Measurements from ENCODE around the gene SFMBT1. TPM values are rescaled to one million over a fixed set of nuclear protein-coding genes. Genes with fewer than 3 reads are reported as not detected.

The SFMBT1 gene
- total RNA-seq, 2 experiments from 2014 or later, result 12.9 to 18.1 TPM

DNA sequence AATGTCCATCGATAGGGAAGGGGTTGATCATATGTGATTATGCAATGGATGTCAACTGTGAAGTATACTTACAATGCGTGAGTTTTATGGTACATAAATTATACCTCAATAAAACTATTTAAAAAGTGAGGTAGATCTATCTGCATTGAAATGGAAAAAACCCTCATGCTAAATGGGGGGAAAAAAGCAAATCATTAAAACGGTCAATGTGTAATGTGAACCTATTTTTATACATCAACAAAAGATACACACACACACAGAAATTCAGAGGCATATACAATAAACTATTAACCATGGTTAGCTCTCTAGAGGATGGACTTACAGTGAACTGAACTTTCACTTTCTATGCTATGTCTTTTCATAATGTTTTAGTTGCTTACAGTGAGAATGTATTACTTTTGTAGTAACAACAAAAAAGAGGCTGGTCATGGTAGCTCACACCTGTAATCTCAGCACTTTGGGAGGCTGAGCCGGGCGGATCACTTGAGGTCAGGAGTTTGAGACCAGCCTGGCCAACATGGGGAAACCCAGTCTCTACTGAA, 171.6 kb downstream of the SFMBT1 start:
- intact Hi-C loops (cut with micrococcal nuclease; ENCODE audit: unreplicated experiment), result no loop called here
- ChIA-PET CTCF (ENCODE audit: unreplicated experiment) (no interaction called here), POLR2A (interaction anchor here (0.7 kb wide), 1 partner anchor 17 kb away, joined by 3 read pairs; no protein-coding TSS in a partner anchor)
- Histone ChIP-seq H4K20me1 (ENCODE audit: insufficient read depth, low read length) (no peaks in the 10 kb centered on the region; the same call in 1 of the 2 replicates), H3K4me3 (ENCODE audit: low read depth, low read length, poor library complexity, severe bottlenecking) (no peak overlapping the region), H3K36me3 (ENCODE audit: insufficient read depth, low read length) (no peaks in the 10 kb centered on the region), H3K79me2 (ENCODE audit: insufficient read depth, low read depth, low read length) (no peaks in the 10 kb centered on the region), H3K4me2 (ENCODE audit: low read length) (no peak overlapping the region), H3K27ac (ENCODE audit: low read depth, low read length, poor library complexity, severe bottlenecking) (no peak overlapping the region), H3K4me1 (ENCODE audit: insufficient read depth, low read length, poor library complexity, severe bottlenecking) (no peaks in the 10 kb centered on the region), H2AFZ (ENCODE audit: low read length) (no peak overlapping the region), H3K9me2 (ENCODE audit: insufficient read depth, low read length) (no peaks in the 10 kb centered on the region), H3K9me3 (ENCODE audit: low read length) (no peaks in the 10 kb centered on the region)
- DNase-seq (ENCODE audit: low spot score), result no peak
- BruUV-seq (replicated peaks), result no TSS peak
- TF ChIP-seq, protein P1, sequence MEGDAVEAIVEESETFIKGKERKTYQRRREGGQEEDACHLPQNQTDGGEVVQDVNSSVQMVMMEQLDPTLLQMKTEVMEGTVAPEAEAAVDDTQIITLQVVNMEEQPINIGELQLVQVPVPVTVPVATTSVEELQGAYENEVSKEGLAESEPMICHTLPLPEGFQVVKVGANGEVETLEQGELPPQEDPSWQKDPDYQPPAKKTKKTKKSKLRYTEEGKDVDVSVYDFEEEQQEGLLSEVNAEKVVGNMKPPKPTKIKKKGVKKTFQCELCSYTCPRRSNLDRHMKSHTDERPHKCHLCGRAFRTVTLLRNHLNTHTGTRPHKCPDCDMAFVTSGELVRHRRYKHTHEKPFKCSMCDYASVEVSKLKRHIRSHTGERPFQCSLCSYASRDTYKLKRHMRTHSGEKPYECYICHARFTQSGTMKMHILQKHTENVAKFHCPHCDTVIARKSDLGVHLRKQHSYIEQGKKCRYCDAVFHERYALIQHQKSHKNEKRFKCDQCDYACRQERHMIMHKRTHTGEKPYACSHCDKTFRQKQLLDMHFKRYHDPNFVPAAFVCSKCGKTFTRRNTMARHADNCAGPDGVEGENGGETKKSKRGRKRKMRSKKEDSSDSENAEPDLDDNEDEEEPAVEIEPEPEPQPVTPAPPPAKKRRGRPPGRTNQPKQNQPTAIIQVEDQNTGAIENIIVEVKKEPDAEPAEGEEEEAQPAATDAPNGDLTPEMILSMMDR (conservative IDR thresholded peaks at IDR 0.05; ENCODE audit: low read length), result no peak
- no peak for TF ChIP-seq EZH2phosphoT487 (IDR thresholded peaks at IDR 0.05; ENCODE audit: borderline replicate concordance, low read depth, low read length)

DNA sequence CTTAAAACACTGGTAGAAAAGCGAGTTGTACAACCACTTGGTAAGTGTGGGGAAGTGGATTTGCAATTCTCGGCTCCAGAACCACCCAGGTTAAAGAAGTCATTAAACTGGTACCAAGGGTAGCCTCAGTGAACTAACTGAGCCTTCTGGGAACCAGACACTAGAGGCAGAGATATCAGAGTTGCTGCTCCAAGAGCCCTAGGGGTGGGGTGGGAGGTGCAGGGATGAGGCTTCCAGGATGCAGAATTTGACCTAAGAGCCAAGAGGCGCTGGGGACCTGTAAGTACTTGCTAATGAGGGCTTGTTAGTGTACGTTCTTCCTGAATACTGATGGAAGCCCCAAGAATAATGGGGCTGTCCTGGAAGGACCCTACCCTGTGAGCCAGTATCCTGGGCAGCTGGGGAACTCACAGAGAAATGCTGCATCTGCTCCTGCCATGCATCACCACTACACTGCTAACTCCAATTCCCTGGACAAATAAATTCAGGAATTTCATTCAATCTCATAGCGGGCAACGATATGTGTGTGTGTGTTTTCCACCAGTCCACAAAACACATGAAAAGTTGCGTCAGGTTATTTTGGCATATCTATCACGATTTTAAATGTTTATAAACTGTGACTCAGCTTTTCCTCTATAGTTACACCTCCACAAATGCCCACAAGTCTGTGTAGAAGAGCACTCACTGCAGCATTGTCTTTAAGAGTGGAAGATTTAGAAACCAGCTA, 172.3 kb downstream of the SFMBT1 start:
- POLR2A ChIA-PET, result interaction anchor here (0.6 to 0.7 kb wide), 2 partner anchors 17 to 121 kb away, joined by 3 read pairs; no protein-coding TSS in a partner anchor
- Histone ChIP-seq H3K9me3 (ENCODE audit: low read length) (no peaks in the 10 kb centered on the region), H3K4me2 (ENCODE audit: low read length) (no peak overlapping the region), H3K4me3 (ENCODE audit: low read depth, low read length, poor library complexity, severe bottlenecking) (no peak overlapping the region), H3K4me1 (ENCODE audit: insufficient read depth, low read length, poor library complexity, severe bottlenecking) (no peaks in the 10 kb centered on the region), H2AFZ (ENCODE audit: low read length) (no peak overlapping the region), H3K36me3 (ENCODE audit: insufficient read depth, low read length) (no peaks in the 10 kb centered on the region), H3K27ac (ENCODE audit: low read depth, low read length, poor library complexity, severe bottlenecking) (no peak overlapping the region), H3K79me2 (ENCODE audit: insufficient read depth, low read depth, low read length) (no peaks in the 10 kb centered on the region), H4K20me1 (ENCODE audit: insufficient read depth, low read length) (no peaks in the 10 kb centered on the region; the same call in 1 of the 2 replicates), H3K9me2 (ENCODE audit: insufficient read depth, low read length) (no peaks in the 10 kb centered on the region)
- CTCF ChIA-PET (ENCODE audit: unreplicated experiment), result no interaction called here
- TF ChIP-seq, protein P1 (conservative IDR thresholded peaks at IDR 0.05; ENCODE audit: low read length), result no peak
- no peak for TF ChIP-seq EZH2phosphoT487 (IDR thresholded peaks at IDR 0.05; ENCODE audit: borderline replicate concordance, low read depth, low read length)
- DNase-seq (ENCODE audit: low spot score), result no peak
- BruUV-seq (replicated peaks), result no TSS peak
- intact Hi-C loops (cut with micrococcal nuclease; ENCODE audit: unreplicated experiment), result no loop called here

DNA sequence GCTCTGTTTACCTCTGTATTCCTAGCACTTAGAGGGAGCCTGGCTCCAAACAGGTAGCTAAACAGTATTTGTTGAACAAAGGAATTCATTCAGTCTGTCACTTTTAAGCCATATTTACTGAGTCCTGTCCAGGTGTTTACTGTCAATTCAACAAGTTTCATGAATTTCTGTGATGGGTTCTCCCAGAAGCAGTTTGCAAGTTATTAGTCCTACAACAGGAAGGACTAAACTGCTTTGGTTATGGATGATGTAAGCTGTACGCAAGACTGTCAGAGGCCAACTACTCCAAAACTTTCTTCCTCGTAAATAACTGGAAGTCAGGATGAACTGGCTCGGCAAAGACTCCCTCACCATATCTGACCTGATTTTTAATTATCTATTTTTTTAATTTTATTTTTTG, 173.6 kb downstream of the SFMBT1 start:
- H3K9me3 ChIP-seq (ENCODE audit: low read length), result no peaks in the 10 kb centered on the region
- CTCF ChIA-PET (ENCODE audit: unreplicated experiment), result interaction anchor here (0.5 kb wide), 1 partner anchor 179 kb away, joined by 3 read pairs; no protein-coding TSS in a partner anchor

More for the DNA sequence above, 173.6 kb downstream of the SFMBT1 start:
- Histone ChIP-seq H3K27ac (ENCODE audit: low read depth, low read length, poor library complexity, severe bottlenecking) (no peak overlapping the region), H3K4me1 (ENCODE audit: insufficient read depth, low read length, poor library complexity, severe bottlenecking) (no peaks in the 10 kb centered on the region), H3K4me3 (ENCODE audit: low read depth, low read length, poor library complexity, severe bottlenecking) (no peak overlapping the region), H4K20me1 (ENCODE audit: insufficient read depth, low read length) (no peaks in the 10 kb centered on the region; the same call in 1 of the 2 replicates), H3K36me3 (ENCODE audit: insufficient read depth, low read length) (no peaks in the 10 kb centered on the region), H3K9me2 (ENCODE audit: insufficient read depth, low read length) (no peaks in the 10 kb centered on the region), H2AFZ (ENCODE audit: low read length) (no peak overlapping the region), H3K4me2 (ENCODE audit: low read length) (no peak overlapping the region), H3K79me2 (ENCODE audit: insufficient read depth, low read depth, low read length) (no peaks in the 10 kb centered on the region)
- POLR2A ChIA-PET, result no interaction called here
- BruUV-seq (replicated peaks), result no TSS peak
- TF ChIP-seq, protein P1 (conservative IDR thresholded peaks at IDR 0.05; ENCODE audit: low read length), result no peak
- no peak for TF ChIP-seq EZH2phosphoT487 (IDR thresholded peaks at IDR 0.05; ENCODE audit: borderline replicate concordance, low read depth, low read length)
- no peak for DNase-seq (ENCODE audit: low spot score)
- intact Hi-C loops (cut with micrococcal nuclease; ENCODE audit: unreplicated experiment), result no loop called here

All from OCI-LY7 (cell line).